AG04449 (cell line): ENCODE results near the gene CYTH1.

Experiments
- CTCF ChIA-PET: fragments of 350-600 bp; formaldehyde crosslinking; extraction: SDS; loops from one replicate; lab custom pipeline; 2021; ENCODE audit warnings: antibody characterized with exemption; lab: Yijun Ruan, JAX
- POLR2A ChIA-PET: fragments of 400-600, 350-600 bp; formaldehyde crosslinking; extraction: SDS; loops from one replicate; lab custom pipeline; 2020; ENCODE audit warnings: antibody characterized with exemption, inconsistent platforms; lab: Yijun Ruan, JAX
- DNase-seq: peaks from one replicate; pipeline ENCODE4 v3.0.0-alpha.2; 2010; ENCODE audit warnings: low read depth, low spot score
- H3K4me3 ChIP-seq: 2 replicates; pipeline ENCODE4 v1.5.1; 2011; ENCODE audit warnings: low read depth, mild to moderate bottlenecking, control low read depth, low read length
- CTCF ChIP-seq: IDR thresholded peaks from one replicate; pipeline ENCODE4 v1.5.1; 2011; ENCODE audit warnings: mild to moderate bottlenecking, moderate library complexity, low read length, control low read depth, inconsistent platforms; ENCODE audit not compliant: insufficient read depth; ENCODE audit errors: missing control alignments

Gene CYTH1

GRCh38 chr17:78642707-78643106 is 139.4 kb downstream of the CYTH1 start:
- no peak overlapping the region for H3K4me3 ChIP-seq
- CTCF ChIA-PET = no interaction called here
- POLR2A ChIA-PET = no interaction called here
- DNase-seq = no peak
- TF ChIP-seq CTCF = no peak

GRCh38 chr17:78641666-78642065 is 140.4 kb downstream of the CYTH1 start:
- ChIA-PET POLR2A (no interaction called here), CTCF (no interaction called here)
- DNase-seq = no peak
- TF ChIP-seq CTCF = no peak
- no peak overlapping the region for H3K4me3 ChIP-seq

- no peak overlapping the region for H3K4me3 ChIP-seq
- ChIA-PET CTCF (no interaction called here), POLR2A (no interaction called here)
- no peak for TF ChIP-seq CTCF
- DNase-seq = no peak
These were observed 140.8 kb downstream of the CYTH1 start for GRCh38 chr17:78641243-78641642.

GRCh38 chr17:78640700-78641099 is 141.4 kb downstream of the CYTH1 start:
- no peak for TF ChIP-seq CTCF
- no peak overlapping the region for H3K4me3 ChIP-seq
- no peak for DNase-seq
- ChIA-PET CTCF (no interaction called here), POLR2A (no interaction called here)

- no peak for TF ChIP-seq CTCF
- CTCF ChIA-PET = interaction anchor here (1.5 to 1.7 kb wide), 2 partner anchors 9 to 72 kb away, joined by 3 to 6 read pairs; no protein-coding TSS in a partner anchor
- POLR2A ChIA-PET = no interaction called here
These were observed 144.2 kb downstream of the CYTH1 start for GRCh38 chr17:78637643-78638420.

GRCh38 chr17:78637146-78637545 is 144.9 kb downstream of the CYTH1 start:
- ChIA-PET CTCF (interaction anchor here (1.5 kb wide), 1 partner anchor 72 kb away, joined by 3 read pairs; no protein-coding TSS in a partner anchor), POLR2A (interaction anchor here (0.6 kb wide), 1 partner anchor 422 kb away, joined by 4 read pairs; no protein-coding TSS in a partner anchor)
- no peak for DNase-seq
- TF ChIP-seq CTCF = no peak
- no peak overlapping the region for H3K4me3 ChIP-seq

More at GRCh38 chr17:78637643-78638420, 144.2 kb downstream of the CYTH1 start:
- no peak overlapping the region for H3K4me3 ChIP-seq
- DNase-seq = no peak
